ENCODE measurements around the gene TKT.

TKT gene

DNA sequence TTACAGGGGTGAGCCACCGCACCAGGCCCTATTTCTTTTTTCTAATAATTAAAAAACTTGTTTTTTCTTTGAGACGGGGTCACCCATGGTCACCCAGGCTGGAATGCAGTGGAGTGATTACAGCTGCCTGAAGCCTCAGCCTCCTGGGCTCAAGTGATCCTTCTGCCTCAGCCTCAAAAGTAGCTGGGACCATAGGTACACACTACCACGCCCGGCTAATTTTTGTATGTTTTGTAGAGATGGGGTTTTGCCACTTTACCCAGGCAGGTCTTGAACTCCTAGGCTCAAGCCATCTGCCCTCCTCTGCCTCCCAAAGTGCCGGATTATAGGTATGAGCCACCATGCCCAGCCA, 858 bp upstream of the TKT start:
- no peak for TF ChIP-seq REST (IDR thresholded peaks at IDR 0.05; ENCODE audit: insufficient read depth in 1 of 2, low read depth in 2 of 2, low read length in 2 of 2)
- no peak for TF ChIP-seq POLR2AphosphoS5 (IDR thresholded peaks at IDR 0.05; ENCODE audit: low read depth, low read length)
- TF ChIP-seq SIN3A (IDR thresholded peaks at IDR 0.05; ENCODE audit: borderline replicate concordance, insufficient read depth, low read length) = no peak
- no peak for TF ChIP-seq FOXP2 (optimal IDR thresholded peaks at IDR 0.05; ENCODE audit: borderline replicate concordance, extremely low read depth, extremely low read length, insufficient read depth)
- TF ChIP-seq TAF1 (IDR thresholded peaks at IDR 0.05; ENCODE audit: borderline replicate concordance, insufficient read depth, low read length) = no peak

DNA sequence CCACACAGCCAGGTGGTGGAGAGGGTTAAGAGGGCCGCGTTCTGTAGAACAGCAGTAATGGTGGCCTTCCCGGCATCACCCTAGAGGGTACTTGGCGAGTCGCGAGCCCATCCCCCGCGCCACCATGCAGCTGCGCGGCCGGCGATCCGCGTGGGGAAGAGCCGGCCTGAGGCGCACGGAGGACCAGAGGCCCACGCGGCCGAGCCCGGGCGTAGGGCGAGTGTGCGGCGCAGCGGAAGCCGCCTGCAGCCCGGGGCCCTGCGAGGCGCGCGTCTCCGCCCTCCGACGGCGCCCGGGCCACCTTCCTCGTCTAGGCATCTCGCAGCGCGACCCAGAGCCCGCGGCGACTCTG, 423 bp downstream of the TKT start:
- TF ChIP-seq REST (IDR thresholded peaks at IDR 0.05; ENCODE audit: insufficient read depth in 1 of 2, low read depth in 2 of 2, low read length in 2 of 2) (no peak), TAF1 (IDR thresholded peaks at IDR 0.05; ENCODE audit: borderline replicate concordance, insufficient read depth, low read length) (no peak; the same call in 1 of the 2 replicates), POLR2AphosphoS5 (IDR thresholded peaks at IDR 0.05; ENCODE audit: low read depth, low read length) (no peak), FOXP2 (optimal IDR thresholded peaks at IDR 0.05; ENCODE audit: borderline replicate concordance, extremely low read depth, extremely low read length, insufficient read depth) (no peak), SIN3A (IDR thresholded peaks at IDR 0.05; ENCODE audit: borderline replicate concordance, insufficient read depth, low read length) (no peak)

DNA sequence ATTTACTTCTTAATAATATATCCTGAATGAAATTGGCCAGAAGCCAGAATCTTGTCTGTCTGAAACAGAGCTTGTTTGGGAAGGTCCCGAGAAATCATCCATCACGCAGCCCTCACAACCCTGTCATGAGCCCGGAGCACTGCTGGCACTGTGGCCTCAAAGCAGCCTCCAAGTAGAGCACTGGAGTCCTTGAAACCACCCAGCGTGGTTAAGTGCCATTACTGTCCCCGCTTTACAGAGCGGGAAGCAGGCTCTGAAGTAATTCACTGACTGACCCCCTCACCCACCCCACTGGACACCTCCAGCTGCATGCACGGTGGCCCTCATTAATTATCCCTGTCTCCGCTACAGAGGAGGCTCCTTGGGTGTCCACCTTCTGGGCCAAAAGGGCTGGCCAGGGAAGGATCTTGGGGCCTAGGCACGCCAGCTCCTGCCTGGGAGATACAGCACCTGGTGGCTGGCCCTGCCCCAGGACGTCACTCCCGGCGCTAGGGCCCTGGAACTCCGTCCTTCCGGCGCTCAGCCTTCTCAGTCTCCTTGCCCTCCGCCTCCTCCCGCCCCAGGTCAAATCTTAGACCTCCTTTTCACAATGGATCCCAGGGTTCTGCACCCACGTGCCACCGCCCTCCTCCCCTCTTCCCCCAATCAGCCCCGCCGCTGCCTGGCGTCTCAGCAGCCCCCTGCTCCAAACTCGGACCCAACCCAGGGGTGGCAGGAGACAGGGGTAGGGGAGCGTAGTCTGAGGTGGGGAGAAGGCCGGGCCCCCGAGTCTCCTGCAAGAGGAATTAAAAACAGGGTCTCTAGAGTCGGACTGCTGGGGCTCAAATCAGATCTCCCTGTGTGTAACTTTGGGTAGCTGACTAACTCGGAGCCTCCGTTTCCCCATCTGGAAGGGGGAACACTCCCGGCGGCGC, 1.1 kb downstream of the TKT start:
- TF ChIP-seq TAF1 (IDR thresholded peaks at IDR 0.05; ENCODE audit: borderline replicate concordance, insufficient read depth, low read length) (no peak), FOXP2 (optimal IDR thresholded peaks at IDR 0.05; ENCODE audit: borderline replicate concordance, extremely low read depth, extremely low read length, insufficient read depth) (peak; percentile 24)

DNA sequence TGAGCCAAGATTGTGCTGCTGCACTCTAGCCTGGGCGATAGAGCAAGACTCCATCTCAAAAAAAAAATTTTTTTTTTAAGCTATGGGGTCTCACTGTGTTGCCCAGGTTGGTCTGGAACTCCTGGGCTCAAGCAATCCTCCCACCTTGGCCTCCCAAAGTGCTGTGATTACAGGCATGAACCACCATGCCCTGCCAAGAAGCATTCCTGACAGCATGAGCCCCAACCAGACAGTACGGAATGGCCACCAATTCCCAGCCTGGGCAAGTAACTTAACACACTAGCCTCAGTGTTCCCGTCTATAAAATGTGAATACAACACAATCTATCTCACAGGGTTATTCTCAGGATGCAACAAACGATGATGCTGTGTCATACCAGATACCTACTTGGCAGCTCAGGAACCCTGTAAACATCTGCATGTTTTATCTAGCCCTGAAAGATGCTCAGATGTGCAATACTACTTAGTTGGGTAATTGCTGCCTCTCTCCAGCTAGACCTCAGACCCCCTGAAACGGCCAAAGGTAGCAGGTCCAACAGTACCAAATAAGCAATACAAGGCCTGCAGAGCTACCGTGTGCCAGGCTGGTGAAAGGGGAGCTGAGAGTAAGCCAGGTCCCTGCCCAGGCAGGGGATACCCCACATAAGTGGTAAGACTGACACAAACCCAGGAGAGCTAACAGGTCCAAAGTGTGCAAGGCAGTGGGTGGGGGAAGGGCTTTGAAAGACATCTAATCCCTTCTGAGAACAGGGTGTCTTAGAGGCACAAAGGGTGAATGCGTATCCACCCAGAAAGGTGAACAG, 1.9 kb downstream of the TKT start:
- no peak for TF ChIP-seq SIN3A (IDR thresholded peaks at IDR 0.05; ENCODE audit: borderline replicate concordance, insufficient read depth, low read length)
- TF ChIP-seq TAF1 (IDR thresholded peaks at IDR 0.05; ENCODE audit: borderline replicate concordance, insufficient read depth, low read length) = no peak
- TF ChIP-seq FOXP2 (optimal IDR thresholded peaks at IDR 0.05; ENCODE audit: borderline replicate concordance, extremely low read depth, extremely low read length, insufficient read depth) = no peak
- TF ChIP-seq POLR2AphosphoS5 (IDR thresholded peaks at IDR 0.05; ENCODE audit: low read depth, low read length) = no peak; the same call in 1 of the 2 replicates
- TF ChIP-seq REST (IDR thresholded peaks at IDR 0.05; ENCODE audit: insufficient read depth in 1 of 2, low read depth in 2 of 2, low read length in 2 of 2) = no peak

DNA sequence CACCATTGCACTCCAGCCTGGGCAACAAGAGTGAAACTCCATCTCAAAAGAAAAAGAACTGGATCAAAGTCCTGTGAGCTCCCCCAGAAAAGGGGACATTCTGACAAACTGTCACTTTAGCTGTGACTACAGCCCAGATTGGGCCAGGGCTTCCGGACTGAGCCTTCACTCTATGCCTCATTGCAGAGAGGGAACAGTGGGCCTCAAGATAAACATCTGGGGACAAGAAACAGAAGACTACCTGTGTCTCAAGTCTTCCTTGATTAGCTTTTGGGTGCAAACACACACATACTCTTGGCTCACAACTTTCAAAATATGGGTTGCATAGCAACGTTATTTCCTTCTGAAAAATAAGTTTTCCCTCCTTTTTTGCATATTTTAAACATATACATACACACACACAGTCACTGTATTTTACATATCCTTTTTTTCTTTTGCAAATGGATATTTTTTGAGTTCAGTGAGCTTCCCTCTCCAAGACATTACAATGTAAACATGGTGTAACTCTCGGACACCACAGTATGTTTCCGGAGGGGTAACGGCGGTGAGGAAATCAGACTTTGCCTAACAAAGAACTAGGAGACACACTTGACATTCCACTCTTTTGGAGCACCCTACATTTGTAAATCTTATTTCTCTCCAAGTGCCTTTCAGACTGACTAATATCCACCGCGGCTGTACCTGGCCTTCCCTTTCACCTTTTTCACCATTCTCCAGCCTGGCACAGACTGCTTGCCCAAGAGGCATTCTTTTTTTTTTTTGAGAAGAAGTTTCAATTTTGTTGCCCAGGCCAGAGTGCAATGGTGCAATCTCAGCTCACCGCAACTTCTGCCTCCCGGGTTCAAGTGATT, 3.5 kb downstream of the TKT start:
- no peak for TF ChIP-seq SIN3A (IDR thresholded peaks at IDR 0.05; ENCODE audit: borderline replicate concordance, insufficient read depth, low read length)
- TF ChIP-seq REST (IDR thresholded peaks at IDR 0.05; ENCODE audit: insufficient read depth in 1 of 2, low read depth in 2 of 2, low read length in 2 of 2) = no peak
- TF ChIP-seq POLR2AphosphoS5 (IDR thresholded peaks at IDR 0.05; ENCODE audit: low read depth, low read length) = no peak
- no peak for TF ChIP-seq TAF1 (IDR thresholded peaks at IDR 0.05; ENCODE audit: borderline replicate concordance, insufficient read depth, low read length)
- no peak for TF ChIP-seq FOXP2 (optimal IDR thresholded peaks at IDR 0.05; ENCODE audit: borderline replicate concordance, extremely low read depth, extremely low read length, insufficient read depth)
